HCT116 (cell line): ENCODE data around the gene TTR. TPM values are rescaled to one million over a fixed set of nuclear protein-coding genes. Genes with fewer than 3 reads are reported as not detected.

Source experiments
- ATAC-seq: fragments of 200-7000 bp; cut with Tn5 transposase; 2 replicates; pipeline ENCODE4 v1.9.1; 2020; ENCODE audit warnings: mild to moderate bottlenecking, moderate library complexity
- BruUV-seq: library from RNA; stranded (reverse); fragments of 400-500 nt; replicated peaks from 2 replicates; lab custom pipeline; 2021; lab: Mats Ljungman, UMichigan
- CTCF ChIA-PET: fragments of 300-600 bp; sonication (Branson Sonifier 250); formaldehyde crosslinking; loops from one replicate; lab custom pipeline; 2021; ENCODE audit warnings: antibody characterized with exemption; lab: Charles Lee
- POLR2A ChIA-PET: fragments of 300-600, 350-600 bp; sonication (Branson Sonifier 250); formaldehyde crosslinking; loops from one replicate; lab custom pipeline; 2021; ENCODE audit warnings: antibody characterized with exemption; lab: Charles Lee
- RAD21 ChIA-PET, 2 experiments: fragments of 300-600 bp; sonication (Branson Sonifier 250); formaldehyde crosslinking; loops; one replicate each; lab custom pipeline; 2023; ENCODE audit warnings: low total read pairs in 2 of 2; ENCODE audit not compliant: uncharacterized antibody in 2 of 2, unreplicated experiment in 2 of 2, low non-redundant PET in 1 of 2; lab: Charles Lee
- DNase-seq: peaks from one replicate; pipeline ENCODE4 v3.0.0-alpha.2; 2010; ENCODE audit warnings: low read depth, low spot score
- H2AFZ ChIP-seq: fragments of 200-600 bp; shearing (Covaris generic), sonication (generic); 2 replicates; pipeline ENCODE4 v1.6.1; 2017; ENCODE audit warnings: low read depth, mixed run types, mixed read lengths, antibody characterized with exemption, low read length; ENCODE audit not compliant: poor library complexity, severe bottlenecking
- H3K27ac ChIP-seq: 2 replicates; pipeline ENCODE4 v1.5.1; 2012; ENCODE audit warnings: low read depth, low read length
- H3K27me3 ChIP-seq: fragments of 200-600 bp; sonication (generic); 2 replicates; pipeline ENCODE4 v1.6.1; 2016; ENCODE audit warnings: mixed run types, low read length, mixed read lengths; ENCODE audit not compliant: insufficient read depth
- H3K36me3 ChIP-seq, 2 experiments: fragments of 200-500 bp in 1 of 2; fragments of 200-600 bp in 1 of 2; sonication (Bioruptor generic) in 1 of 2; sonication (generic) in 1 of 2; 2 replicates each; pipeline versions ENCODE4 v1.5.1 to v1.6.1; 2014 to 2016; ENCODE audit warnings: low read length in 2 of 2, inconsistent platforms in 1 of 2, mixed read lengths in 1 of 2, mixed run types in 1 of 2; ENCODE audit not compliant: insufficient read depth in 2 of 2, control insufficient read depth in 1 of 2
- H3K4me1 ChIP-seq, 2 experiments: fragments of 200-600 bp in 1 of 2; sonication (generic) in 1 of 2; 2 replicates each; pipeline versions ENCODE4 v1.5.1 to v1.6.1; 2012 to 2017; ENCODE audit warnings: low read length in 2 of 2, inconsistent platforms in 1 of 2, mild to moderate bottlenecking in 1 of 2, mixed read lengths in 1 of 2, mixed run types in 1 of 2, moderate library complexity in 1 of 2; ENCODE audit not compliant: insufficient read depth in 2 of 2, control insufficient read depth in 1 of 2
- H3K4me2 ChIP-seq: fragments of 200-600 bp; sonication (generic); 2 replicates; pipeline ENCODE4 v1.6.1; 2017; ENCODE audit warnings: mixed run types, low read length, mixed read lengths
- H3K4me3 ChIP-seq, 2 experiments: fragments of 200-600 bp in 1 of 2; sonication (generic) in 1 of 2; replicated peaks in 1 of 2; 2 replicates each; pipeline ENCODE4 v1.5.1; 2011 to 2016; ENCODE audit warnings: low read length in 2 of 2, control low read depth in 1 of 2, low read depth in 1 of 2, mild to moderate bottlenecking in 1 of 2, mixed read lengths in 1 of 2, mixed run types in 1 of 2
- H3K79me2 ChIP-seq: fragments of 200-600 bp; sonication (generic); 2 replicates; pipeline ENCODE4 v1.6.1; 2017; ENCODE audit warnings: mild to moderate bottlenecking, mixed run types, low read length, moderate library complexity, mixed read lengths; ENCODE audit not compliant: insufficient read depth
- H3K9ac ChIP-seq: fragments of 200-600 bp; sonication (generic); 2 replicates; pipeline ENCODE4 v1.6.1; 2016; ENCODE audit warnings: low read length, mixed read lengths
- H3K9me2 ChIP-seq: fragments of 200-600 bp; sonication (generic), shearing (Covaris generic); 2 replicates; pipeline ENCODE4 v1.6.1; 2017; ENCODE audit warnings: mixed run types, mild to moderate bottlenecking, moderate library complexity; ENCODE audit not compliant: insufficient read depth
- H3K9me3 ChIP-seq, 2 experiments: fragments of 200-500 bp in 1 of 2; fragments of 200-600 bp in 1 of 2; sonication (Bioruptor generic) in 1 of 2; sonication (generic) in 1 of 2; 2 replicates each; pipeline ENCODE4 v1.6.1; 2014 to 2017; ENCODE audit warnings: low read length in 2 of 2, mixed read lengths in 2 of 2, inconsistent platforms in 1 of 2, low read depth in 1 of 2, mild to moderate bottlenecking in 1 of 2, mixed run types in 1 of 2, moderate library complexity in 1 of 2; ENCODE audit not compliant: control insufficient read depth in 1 of 2, insufficient read depth in 1 of 2
- H4K20me1 ChIP-seq: fragments of 200-600 bp; sonication (generic), shearing (Covaris generic); 2 replicates; pipeline ENCODE4 v1.6.1; 2017; ENCODE audit warnings: mixed run types, mild to moderate bottlenecking, moderate library complexity; ENCODE audit not compliant: insufficient read depth
- ATF3 ChIP-seq: IDR thresholded peaks from 2 replicates; pipeline ENCODE4 v1.6.1; 2012
- CBX3 ChIP-seq: IDR thresholded peaks from 2 replicates; pipeline ENCODE4 v1.6.1; 2012; ENCODE audit warnings: low read depth
- CTCF ChIP-seq, 3 experiments: fragments of 200-600 bp in 1 of 3; sonication (generic) in 1 of 3; IDR thresholded peaks in 2 of 3; conservative IDR thresholded peaks in 1 of 3; 2 replicates each; pipeline ENCODE4 v1.5.1; 2012 to 2017; ENCODE audit warnings: low read depth in 2 of 3, low read length in 2 of 3, antibody characterized with exemption in 1 of 3, borderline replicate concordance in 1 of 3, control low read depth in 1 of 3, mild to moderate bottlenecking in 1 of 3, mixed read lengths in 1 of 3, mixed run types in 1 of 3, moderate library complexity in 1 of 3; ENCODE audit not compliant: insufficient read depth in 1 of 3
- EGR1 ChIP-seq: IDR thresholded peaks from 2 replicates; pipeline ENCODE4 v1.6.1; 2012; ENCODE audit warnings: low read depth
- EZH2 ChIP-seq: fragments of 200-600 bp; sonication (generic); IDR thresholded peaks from 2 replicates; pipeline ENCODE4 v1.6.1; 2017; ENCODE audit warnings: antibody characterized with exemption, mixed run types
- EZH2phosphoT487 ChIP-seq: fragments of 200-600 bp; IDR thresholded peaks from 2 replicates; pipeline ENCODE4 v1.6.1; 2018; ENCODE audit warnings: antibody characterized with exemption, borderline replicate concordance
- FOSL1 ChIP-seq: IDR thresholded peaks from 2 replicates; pipeline ENCODE4 v1.6.1; 2012; ENCODE audit warnings: low read depth
- MAX ChIP-seq: IDR thresholded peaks from 2 replicates; pipeline ENCODE4 v1.6.1; 2012
- POLR2AphosphoS5 ChIP-seq: IDR thresholded peaks from 2 replicates; pipeline ENCODE4 v1.6.1; 2011; ENCODE audit warnings: mild to moderate bottlenecking, low read depth, low read length, moderate library complexity
- SP1 ChIP-seq: IDR thresholded peaks from 2 replicates; pipeline ENCODE4 v1.6.1; 2012; ENCODE audit warnings: low read depth
- YY1 ChIP-seq: IDR thresholded peaks from 2 replicates; pipeline ENCODE4 v1.6.1; 2011; ENCODE audit warnings: low read length, low read depth, moderate library complexity, mild to moderate bottlenecking; ENCODE audit not compliant: insufficient replicate concordance; ENCODE audit errors: extremely low read depth
- ZBTB33 ChIP-seq: IDR thresholded peaks from 2 replicates; pipeline ENCODE4 v1.6.1; 2011; ENCODE audit warnings: mild to moderate bottlenecking, low read length, moderate library complexity; ENCODE audit not compliant: insufficient replicate concordance; ENCODE audit errors: extremely low read depth
- ZFX ChIP-seq: fragments of 450-650 bp; IDR thresholded peaks from 2 replicates; pipeline ENCODE4 v1.6.1; 2017
- intact Hi-C: fragments of 100-400 bp; cut with micrococcal nuclease; formaldehyde crosslinking; loops from 2 replicates; pipeline ENCODE4 v1.10.0; 2022
- total RNA-seq: library from RNA; stranded (reverse); gene quantifications from one replicate; pipeline ENCODE4 v1.2.1, GENCODE V29; 2021; ENCODE audit not compliant: unreplicated experiment

TTR gene
- total RNA-seq, 1 experiment from 2014 or later, result 1.2 TPM

- no peak overlapping the region for H3K4me3 ChIP-seq
- no peaks in the 10 kb centered on the region for H3K9me3 ChIP-seq
- no peaks in the 10 kb centered on the region for H3K9me2 ChIP-seq
- intact Hi-C loops, result no loop called here
- ChIA-PET CTCF (interaction anchor here (1.3 kb wide), 1 partner anchor 23 kb away, joined by 4 read pairs; no protein-coding TSS in a partner anchor), POLR2A (no interaction called here), RAD21 (no interaction called here)
- DNase-seq, result no peak
- H3K79me2 ChIP-seq, result no peaks in the 10 kb centered on the region
- no peak for ATAC-seq
- H3K27me3 ChIP-seq, result no peaks in the 10 kb centered on the region
- no peak overlapping the region for H3K27ac ChIP-seq
- no peaks in the 10 kb centered on the region for H3K4me1 ChIP-seq
- no peaks in the 10 kb centered on the region for H4K20me1 ChIP-seq
- H3K4me2 ChIP-seq, result no peak overlapping the region
- TF ChIP-seq EZH2, result no peak
- TF ChIP-seq CTCF (IDR thresholded peaks at IDR 0.05 in 2 of 3, conservative IDR thresholded peaks at IDR 0.05 in 1 of 3; ENCODE audit: borderline replicate concordance in 1 of 3, insufficient read depth in 1 of 3, low read depth in 2 of 3, low read length in 2 of 3), result no peak
- TF ChIP-seq YY1, result no peak
- no peak for TF ChIP-seq POLR2AphosphoS5
- no peak for TF ChIP-seq ZBTB33
- TF ChIP-seq EZH2phosphoT487, result no peak
- no peak for TF ChIP-seq SP1
- no peak for TF ChIP-seq FOSL1
- TF ChIP-seq ATF3, result no peak
- TF ChIP-seq ZFX, result no peak
- TF ChIP-seq MAX, result no peak
- TF ChIP-seq EGR1, result no peak
- no peak for TF ChIP-seq CBX3
- TF ChIP-seq, all 23 proteins: peak for 0
- no TSS peak for BruUV-seq
- Histone ChIP-seq H2AFZ (no peak overlapping the region), H3K9ac (no peak overlapping the region), H3K36me3 (no peaks in the 10 kb centered on the region)
Measured at GRCh38 chr18:31585991-31586390, 5.7 kb upstream of the TTR start.
